GM18519 (cell line): ENCODE data around the gene TIGD6.

Source experiments
- ATAC-seq: cut with Tn5 transposase; IDR thresholded peaks from one replicate; pipeline ENCODE4 v1.9.1; 2021; ENCODE audit warnings: mild to moderate bottlenecking, moderate library complexity; ENCODE audit not compliant: unreplicated experiment, low FRiP score

TIGD6 gene

GRCh38 chr5:150017226-150018005 is 17.0 kb upstream of the TIGD6 start:
- ATAC-seq, result no peak

- no peak for ATAC-seq
Observed at GRCh38 chr5:150016537-150016936, 16.1 kb upstream of the TIGD6 start.

- ATAC-seq, result no peak
Observed at GRCh38 chr5:150015415-150015814, 15.0 kb upstream of the TIGD6 start.

- ATAC-seq, result no peak
Observed at GRCh38 chr5:150014456-150014855, 14.0 kb upstream of the TIGD6 start.

- ATAC-seq, result no peak
Observed at GRCh38 chr5:150013931-150014330, 13.5 kb upstream of the TIGD6 start.

GRCh38 chr5:150009671-150010387 is 9.4 kb upstream of the TIGD6 start:
- no peak for ATAC-seq

- ATAC-seq, result no peak
Observed at GRCh38 chr5:150007050-150007449, 6.6 kb upstream of the TIGD6 start.

- no peak for ATAC-seq
Observed at GRCh38 chr5:150006318-150006717, 5.9 kb upstream of the TIGD6 start.

- peak; percentile 59 for ATAC-seq
Observed at GRCh38 chr5:150001660-150002486, 1.4 kb upstream of the TIGD6 start.

- ATAC-seq, result peak; percentile 12
Observed at GRCh38 chr5:150000990-150001659, 671 bp upstream of the TIGD6 start.

- ATAC-seq, result no peak
Observed at GRCh38 chr5:149999866-150000255, 593 bp downstream of the TIGD6 start.

- ATAC-seq, result no peak
Observed at GRCh38 chr5:149999359-149999758, 1.1 kb downstream of the TIGD6 start.

GRCh38 chr5:149998281-149998680 is 2.2 kb downstream of the TIGD6 start:
- no peak for ATAC-seq

GRCh38 chr5:149996205-149996890 is 4.1 kb downstream of the TIGD6 start:
- no peak for ATAC-seq

- ATAC-seq, result no peak
Observed at GRCh38 chr5:149995385-149996204, 4.9 kb downstream of the TIGD6 start.

- ATAC-seq, result no peak
Observed at GRCh38 chr5:149993471-149993870, 7.0 kb downstream of the TIGD6 start.

- ATAC-seq, result no peak
Observed at GRCh38 chr5:149990518-149991376, 9.7 kb downstream of the TIGD6 start.

- ATAC-seq, result no peak
Observed at GRCh38 chr5:149988126-149988525, 12.3 kb downstream of the TIGD6 start.
